Posterior cingulate gyrus (tissue), 11 donors: Measurements from ENCODE around the gene TBCD.
A peak's percentile ranks its signal among the peaks of the same experiment; 100 is the strongest.
"Not testable (repeated sequence)": the region's sequence is repeated elsewhere in the genome, so short reads cannot be mapped to it uniquely, and the experiment has no call there.

ENCODE experiments used
- DNase-seq, 10 donors: peaks; one replicate each; pipeline versions ENCODE4 v3.0.0 to v3.0.0-alpha.2; 2020 to 2021; ENCODE audit warnings: mixed read lengths in 3 of 10
- intact Hi-C: fragments of 100-400 bp; cut with DNase I; formaldehyde crosslinking; loops from one replicate; pipeline ENCODE4 v1.15.1; 2023

TBCD gene

DNA sequence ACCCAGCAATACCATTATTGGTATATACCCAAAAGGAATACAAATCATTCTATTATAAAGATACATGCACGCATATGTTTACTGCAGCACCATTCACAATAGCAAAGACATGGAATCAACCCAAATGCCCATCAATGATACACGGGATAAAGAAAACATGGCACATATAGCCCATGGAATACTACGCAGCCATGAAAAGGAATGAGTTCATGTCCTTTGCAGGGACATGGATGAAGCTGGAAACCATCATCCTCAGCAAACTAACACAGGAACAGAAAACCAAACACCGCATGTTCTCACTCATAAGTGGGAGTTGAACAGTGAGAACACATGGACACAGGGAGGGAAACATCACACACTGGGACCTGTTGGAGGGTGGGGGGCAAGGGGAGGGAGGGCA is 203.8 kb downstream of the TBCD start:
- intact Hi-C loops, DNase-seq: not testable (repeated sequence)

DNA sequence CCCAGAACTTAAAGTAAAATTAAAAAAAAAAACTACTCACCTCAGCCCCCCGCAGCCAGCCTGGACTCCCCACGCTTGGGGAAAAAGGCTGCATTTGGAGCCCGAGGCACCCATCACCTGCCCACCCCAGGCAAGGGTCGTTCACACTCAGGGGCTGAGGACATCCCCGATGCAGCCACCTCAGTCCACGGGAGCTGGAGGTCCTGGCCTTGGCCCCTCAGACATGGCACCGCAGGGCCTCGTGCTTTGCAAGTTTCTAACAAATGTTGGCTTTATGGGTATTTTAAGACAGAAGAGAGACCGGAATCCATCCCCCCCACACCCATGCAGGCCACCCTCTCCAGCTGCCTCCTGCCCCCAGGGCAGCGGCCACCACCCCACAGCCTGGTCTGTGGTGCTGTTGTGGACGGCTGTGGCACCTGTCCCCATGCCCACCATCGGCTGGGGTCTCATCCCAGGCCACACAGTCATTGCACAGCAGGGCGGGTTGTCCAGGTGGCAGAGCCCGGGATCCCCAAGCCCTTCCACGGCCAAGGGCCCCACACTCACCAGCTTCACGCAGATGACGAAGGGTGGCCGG is 204.4 kb downstream of the TBCD start:
- intact Hi-C loops = no loop called here
- DNase-seq = peak in 3 of 10 donors; percentile 39 to 84 (median 68)

DNA sequence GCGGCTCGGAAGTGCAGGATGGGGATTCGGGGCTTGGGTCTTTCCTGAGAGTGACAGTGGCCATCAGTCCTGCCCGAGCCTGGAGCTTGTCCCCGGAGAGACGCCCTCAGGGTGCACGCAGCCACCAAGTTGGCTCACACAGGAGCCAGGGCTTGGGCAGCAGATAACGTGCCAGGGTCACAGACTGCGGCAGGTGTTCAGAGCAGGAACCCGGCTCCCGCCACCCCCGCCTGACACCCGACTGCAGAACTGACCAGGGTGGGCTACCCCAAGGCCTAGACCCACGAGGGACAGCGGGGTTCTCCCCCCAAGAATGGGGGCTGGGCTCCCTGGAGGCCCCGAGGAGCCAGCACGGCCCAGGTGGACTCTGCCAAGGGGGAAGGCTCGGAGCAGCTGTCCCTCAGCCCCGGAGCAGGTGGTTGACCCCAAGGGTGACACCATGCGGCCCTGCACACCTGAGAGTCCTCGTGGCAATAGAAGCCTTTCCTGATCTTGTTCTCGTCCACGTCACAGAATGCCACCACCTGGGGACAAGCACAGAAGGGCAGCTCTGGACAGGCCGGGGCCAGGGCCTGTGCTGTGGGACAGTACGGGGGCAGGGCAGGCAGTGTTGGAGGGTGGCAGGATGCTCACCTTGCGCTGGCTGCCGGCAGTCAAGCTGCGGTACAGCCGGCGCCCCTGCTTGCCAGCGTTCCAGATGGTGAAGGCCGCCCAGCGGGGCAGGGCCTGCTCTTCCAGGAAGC is 205.0 kb downstream of the TBCD start:
- intact Hi-C loops = no loop called here
- DNase-seq = peak in 3 of 10 donors; percentile 71 to 75 (median 73)

DNA sequence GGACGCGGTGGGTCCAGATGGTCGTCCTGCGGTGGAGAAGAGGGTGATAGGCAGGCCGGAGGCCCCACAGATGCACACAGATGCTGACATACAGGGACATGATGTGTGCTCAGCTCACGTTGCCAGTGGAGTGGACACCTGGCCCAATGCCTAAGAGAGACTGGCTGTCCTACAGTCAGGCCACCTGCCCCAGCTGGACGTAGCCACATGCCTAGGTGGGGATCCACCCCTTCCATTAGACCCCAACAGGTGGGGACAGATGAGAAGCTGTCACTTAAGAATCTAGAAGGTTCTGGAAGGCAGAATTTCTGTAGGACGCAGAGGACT is 205.6 kb downstream of the TBCD start:
- intact Hi-C loops = no loop called here
- peak in 1 of 10 donors; percentile 57 for DNase-seq

DNA sequence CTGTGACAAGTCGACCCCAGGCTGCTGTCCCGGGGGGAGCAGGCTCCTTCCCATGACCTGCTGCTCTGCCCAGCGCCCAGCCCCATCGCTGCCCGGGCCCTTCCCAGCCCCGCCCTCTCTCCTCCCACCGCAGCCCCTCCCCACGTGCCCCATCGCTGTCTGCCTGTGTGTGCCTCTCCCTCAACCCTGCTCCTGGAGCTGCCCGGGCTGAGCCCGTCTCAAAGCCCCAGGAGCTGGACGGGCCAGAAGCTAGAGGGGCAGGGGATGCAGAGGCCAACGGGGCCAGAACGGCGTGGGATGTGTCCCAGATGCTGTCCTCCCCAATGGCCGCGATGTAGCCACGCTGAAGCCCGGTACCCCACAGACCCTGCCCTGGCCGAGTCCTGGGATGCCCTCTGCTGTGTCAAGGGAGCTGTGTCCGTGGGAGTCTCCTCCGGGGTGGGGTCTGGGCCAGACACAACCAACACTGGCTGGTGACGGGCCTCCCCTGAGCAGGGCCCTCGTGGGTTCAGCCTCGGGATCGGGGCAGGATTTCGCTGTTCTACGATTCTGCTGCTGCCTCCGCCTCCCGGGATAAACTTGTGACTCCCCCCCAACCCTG is 206.2 kb downstream of the TBCD start:
- intact Hi-C loops = no loop called here
- peak in 3 of 10 donors; percentile 59 to 80 (median 67) for DNase-seq

DNA sequence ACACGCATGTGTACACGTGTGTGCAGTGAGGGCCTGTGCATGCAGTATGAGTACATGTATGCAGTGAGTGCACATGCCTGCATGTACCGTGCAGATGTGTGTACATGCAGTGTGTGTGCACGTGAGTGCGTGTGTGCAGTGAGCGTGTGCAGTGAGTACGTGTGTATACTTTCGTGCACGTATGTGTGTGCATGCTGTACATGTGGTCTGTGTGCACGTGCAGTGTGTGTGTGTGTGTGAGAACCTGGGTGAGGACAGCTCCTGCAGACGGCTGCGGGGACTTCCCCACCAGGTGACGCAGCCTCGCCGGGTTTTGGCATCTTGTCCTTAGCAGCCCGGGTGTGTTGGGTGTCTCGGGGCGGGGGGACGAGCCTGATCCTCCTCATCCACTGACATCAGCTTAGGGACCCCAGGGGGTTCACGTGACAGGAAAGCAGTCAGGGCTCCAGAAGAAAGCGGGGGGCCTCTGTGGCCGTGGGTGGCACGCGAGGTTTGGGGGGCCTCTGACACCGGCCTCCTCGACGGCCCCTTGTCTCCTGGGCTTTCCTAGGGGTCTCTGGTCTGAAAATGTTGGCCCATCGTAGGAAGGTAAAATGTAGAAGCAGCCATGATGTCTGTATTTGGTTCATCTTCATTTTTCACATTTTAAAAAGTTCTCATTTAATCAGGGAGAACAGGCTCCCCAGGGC is 207.5 kb downstream of the TBCD start:
- intact Hi-C loops = no loop called here
- peak in 3 of 10 donors; percentile 39 to 61 (median 42) for DNase-seq

DNA sequence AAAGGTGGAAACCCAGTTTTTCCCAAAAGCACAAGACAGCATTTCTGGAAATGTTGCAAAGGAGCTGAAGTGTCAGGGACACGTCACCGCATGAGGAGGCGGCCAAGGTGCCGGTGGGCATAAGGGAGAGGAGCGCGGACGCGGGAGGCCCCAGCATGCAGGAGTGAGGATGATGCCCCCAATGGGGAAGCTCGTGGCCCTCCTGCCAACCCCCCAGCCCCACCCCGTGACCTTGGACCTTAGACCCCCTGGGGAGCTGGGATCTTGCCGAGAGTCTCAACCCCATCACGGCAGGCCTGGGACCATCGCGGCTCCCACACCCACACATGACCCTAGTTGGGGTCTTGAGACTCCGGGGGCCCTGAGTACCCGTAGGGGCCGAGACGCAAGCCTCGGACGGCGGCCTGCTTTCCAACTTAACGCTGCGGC is 208.1 kb downstream of the TBCD start:
- intact Hi-C loops = no loop called here
- peak in 3 of 10 donors; percentile 66 to 80 (median 77) for DNase-seq

DNA sequence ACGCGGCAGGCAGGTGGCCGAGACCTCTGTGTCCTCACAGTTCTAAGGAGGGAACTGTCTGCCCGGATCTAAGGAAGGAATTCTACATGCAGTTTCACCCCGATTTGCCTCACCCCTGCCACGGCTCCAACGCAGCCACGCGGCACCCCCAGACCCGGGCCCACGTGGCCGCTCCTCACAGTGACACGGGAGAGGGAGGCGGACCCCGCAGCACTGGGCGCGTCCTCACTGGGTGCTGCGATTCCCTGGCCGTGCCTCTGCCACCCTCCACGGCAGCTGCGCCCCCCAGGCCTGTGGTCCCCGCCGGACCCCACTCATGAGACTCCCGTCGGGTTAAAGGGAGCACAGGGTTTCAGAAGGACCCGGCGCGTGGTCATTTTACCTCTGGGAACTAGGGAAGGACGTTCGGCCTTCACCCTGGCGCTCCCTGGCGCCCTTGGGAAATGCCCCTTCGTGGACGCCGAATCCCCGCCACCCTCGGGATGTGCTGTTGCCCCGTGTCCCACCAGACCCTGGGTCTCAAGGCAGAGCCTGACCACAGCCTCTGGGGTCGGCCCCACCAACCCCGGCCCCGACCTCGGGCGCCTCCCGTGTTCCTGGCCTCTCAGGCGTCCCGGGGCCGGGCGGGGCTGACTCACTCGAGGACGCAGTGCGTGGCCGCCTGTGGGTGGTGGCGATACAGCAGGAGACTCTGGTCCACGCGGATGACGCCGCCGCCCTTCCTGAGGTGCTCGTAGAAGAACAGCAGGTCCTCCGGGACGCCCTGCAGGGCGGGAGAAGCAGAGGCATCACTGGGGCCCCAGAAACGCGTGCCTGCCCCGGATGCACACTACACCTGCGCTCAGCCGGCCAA is 208.8 kb downstream of the TBCD start:
- peak in 3 of 10 donors; percentile 61 to 86 (median 69) for DNase-seq
- intact Hi-C loops = no loop called here

DNA sequence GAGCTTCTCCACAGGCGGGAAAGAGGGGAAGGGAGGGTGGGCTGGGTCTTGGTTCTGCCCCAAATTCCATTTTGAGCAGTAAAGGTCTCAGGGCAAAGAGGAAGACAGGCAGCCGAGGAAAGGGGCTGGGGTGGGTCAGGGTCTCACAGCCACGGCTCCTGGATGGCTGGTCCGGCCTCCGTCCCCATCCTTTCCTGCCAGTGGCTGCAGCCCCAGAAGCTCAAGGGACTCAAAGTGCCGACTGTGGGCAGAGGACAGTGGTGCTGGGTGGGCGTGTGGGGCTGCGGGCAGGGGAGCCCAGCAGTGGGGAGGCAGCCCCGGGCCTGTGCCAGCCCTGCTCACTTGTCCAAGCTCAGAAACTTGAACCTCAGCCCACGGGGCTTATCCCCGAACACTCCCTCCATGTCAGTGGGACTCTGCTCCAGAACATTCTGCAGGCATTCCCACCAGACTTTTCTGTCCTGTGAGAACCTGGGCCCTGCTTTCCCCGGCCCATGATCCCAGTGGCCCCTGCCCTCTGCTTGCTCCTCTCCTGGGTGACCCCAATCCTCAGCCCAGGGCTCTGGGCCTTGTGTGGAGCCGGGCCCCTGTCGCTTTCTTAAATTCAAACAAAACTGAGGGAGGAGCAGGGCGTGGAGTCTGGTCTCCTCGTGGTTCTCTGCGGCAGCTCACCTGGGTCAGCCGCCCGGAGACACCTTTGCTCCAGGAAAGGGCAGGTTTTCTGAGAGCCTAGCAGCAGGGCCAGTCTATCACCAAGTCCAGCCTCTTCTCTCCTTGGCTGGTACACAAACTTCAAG is 209.7 kb downstream of the TBCD start:
- intact Hi-C loops = no loop called here
- peak in 3 of 10 donors; percentile 61 to 76 (median 69) for DNase-seq

DNA sequence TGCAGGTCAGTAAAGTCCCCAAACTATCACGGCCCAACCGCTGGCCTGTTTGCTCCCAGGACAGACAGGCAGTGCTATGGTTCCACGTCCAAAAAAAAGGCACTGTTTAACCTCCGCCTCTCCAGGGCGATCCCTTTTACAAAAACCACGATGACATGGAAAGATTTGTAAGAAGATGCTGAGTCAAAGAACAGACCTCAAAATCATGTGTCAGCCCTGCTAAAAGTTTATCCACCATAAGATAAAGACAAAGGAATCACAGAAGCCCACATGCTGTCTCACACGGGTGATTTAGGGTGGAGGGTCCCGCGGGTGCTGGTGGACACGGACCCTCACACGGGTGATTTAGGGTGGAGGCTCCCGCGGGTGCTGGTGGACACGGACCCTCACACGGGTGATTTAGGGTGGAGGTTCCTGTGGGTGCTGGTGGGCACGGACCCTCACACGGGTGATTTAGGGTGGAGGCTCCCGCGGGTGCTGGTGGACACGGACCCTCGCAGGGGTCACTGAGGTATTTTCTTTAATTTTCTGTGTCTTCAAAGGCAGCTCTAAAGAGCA is 210.4 kb downstream of the TBCD start:
- intact Hi-C loops = no loop called here
- peak in 2 of 10 donors; percentile 54 to 87 for DNase-seq

DNA sequence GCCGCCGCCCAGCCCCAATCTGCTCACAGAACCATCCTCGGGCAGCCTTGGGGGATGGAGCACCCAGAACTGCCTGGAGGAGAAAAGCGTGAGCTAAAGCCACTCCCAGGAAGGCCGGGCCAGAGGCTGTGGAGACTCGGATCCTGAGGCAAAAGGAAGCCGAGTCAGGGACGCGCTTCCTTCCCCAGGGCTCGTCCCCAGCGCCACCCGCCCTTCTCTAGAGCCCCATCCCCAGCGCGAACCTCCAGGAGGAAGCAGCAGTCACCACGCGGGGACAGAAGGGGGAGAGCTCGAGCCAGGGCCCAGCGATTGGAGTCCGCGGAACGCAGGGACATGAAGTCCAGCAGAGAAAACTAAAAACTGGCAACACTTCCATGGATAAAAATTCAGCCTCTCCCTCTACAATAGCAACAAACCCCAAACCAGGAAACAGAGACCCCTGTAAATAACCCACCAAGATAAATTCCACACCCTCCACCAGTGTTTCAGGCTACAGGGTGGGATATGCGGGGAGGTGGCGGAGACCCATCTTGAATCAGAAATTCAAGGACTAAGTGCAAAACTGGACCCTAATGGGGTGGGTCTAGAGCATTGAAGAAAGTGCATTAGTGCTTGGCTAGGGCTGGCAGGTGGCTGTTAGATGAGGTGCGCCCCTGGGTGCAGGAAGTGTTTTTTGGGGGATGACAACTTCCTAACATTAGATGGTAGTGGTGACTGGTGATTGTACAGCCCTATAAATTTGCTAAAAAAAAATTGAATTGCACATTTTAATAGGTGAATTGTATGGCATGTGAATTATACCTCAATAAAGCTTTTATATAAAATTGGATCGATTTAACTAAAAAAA is 211.5 kb downstream of the TBCD start:
- intact Hi-C loops = no loop called here
- peak; percentile 35 to 95 (median 68) for DNase-seq

DNA sequence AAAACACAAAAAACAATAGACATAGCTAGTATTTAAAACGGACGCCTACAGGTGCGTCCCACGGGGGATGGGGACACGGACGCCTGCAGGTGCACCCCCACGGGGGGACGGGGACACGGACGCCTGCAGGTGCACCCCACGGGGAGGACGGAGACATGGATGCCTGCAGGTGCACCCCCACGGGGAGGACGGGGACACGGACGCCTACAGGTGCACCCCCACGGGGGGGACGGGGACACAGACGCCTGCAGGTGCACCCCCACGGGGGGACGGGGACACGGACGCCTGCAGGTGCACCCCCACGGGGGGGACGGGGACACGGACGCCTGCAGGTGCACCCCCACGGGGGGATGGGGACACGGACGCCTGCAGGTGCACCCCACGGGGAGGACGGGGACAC is 212.6 kb downstream of the TBCD start:
- DNase-seq = peak in 2 of 10 donors; percentile 75 to 79
- intact Hi-C loops = not testable (repeated sequence)

DNA sequence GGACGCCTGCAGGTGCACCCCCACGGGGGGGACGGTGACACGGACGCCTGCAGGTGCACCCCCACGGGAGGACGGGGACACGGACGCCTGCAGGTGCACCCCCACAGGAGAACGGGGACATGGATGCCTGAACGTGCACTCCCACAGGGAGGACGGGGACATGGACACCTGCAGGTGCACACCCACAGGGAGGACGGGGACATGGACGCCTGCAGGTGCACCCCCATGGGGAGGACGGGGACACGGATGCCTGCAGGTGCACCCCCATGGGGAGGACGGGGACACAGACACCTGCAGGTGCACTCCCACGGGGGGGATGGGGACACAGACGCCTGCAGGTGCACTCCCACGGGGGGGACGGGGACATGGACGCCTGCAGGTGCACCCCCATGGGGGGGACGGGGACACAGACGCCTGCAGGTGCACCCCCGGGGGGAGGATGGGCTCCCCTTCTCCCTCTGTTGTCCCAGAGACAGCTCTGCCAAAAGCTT is 213.0 kb downstream of the TBCD start:
- DNase-seq = peak in 2 of 10 donors; percentile 51 to 55
- intact Hi-C loops = no loop called here

DNA sequence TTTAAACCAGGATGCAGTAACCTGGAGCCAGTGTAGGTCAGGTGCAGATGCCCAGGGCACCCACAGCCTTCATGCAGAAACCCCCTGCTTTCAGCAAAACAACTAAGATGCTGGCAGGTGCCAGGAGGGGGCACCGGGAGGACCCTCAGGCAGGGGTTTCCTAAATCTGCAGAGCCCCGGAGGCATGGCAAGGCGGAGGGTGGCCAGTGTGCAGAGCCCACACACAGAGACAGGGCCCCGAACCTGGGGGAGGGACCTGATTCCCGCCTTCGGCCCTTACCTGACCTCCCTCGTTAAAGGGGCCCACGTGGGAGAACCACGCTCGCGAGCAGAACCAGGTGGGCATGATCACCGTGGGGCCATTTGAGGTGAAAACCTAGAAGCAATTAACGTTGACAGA is 213.5 kb downstream of the TBCD start:
- intact Hi-C loops = no loop called here
- DNase-seq = peak in 2 of 10 donors; percentile 45 to 73

DNA sequence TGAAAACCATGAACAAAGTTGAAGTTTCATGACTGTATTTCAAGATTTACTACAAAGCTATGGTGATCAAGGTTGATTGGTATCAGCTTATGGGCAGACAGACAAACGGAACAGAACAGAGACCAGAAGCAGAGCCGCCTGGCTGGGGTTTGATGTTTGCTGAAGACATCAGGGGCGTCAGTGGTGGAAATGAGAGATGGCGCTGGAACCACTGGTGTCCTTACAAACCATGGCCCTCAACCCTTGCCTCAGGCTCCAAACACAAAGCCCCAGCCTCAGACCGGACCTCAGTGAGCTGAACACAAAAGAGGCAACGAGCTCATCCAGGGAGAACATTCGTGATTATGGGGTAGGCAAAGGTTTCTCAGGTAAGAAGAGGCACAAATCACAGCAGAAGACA is 214.6 kb downstream of the TBCD start:
- peak in 1 of 10 donors; percentile 33 for DNase-seq
- intact Hi-C loops = no loop called here

DNA sequence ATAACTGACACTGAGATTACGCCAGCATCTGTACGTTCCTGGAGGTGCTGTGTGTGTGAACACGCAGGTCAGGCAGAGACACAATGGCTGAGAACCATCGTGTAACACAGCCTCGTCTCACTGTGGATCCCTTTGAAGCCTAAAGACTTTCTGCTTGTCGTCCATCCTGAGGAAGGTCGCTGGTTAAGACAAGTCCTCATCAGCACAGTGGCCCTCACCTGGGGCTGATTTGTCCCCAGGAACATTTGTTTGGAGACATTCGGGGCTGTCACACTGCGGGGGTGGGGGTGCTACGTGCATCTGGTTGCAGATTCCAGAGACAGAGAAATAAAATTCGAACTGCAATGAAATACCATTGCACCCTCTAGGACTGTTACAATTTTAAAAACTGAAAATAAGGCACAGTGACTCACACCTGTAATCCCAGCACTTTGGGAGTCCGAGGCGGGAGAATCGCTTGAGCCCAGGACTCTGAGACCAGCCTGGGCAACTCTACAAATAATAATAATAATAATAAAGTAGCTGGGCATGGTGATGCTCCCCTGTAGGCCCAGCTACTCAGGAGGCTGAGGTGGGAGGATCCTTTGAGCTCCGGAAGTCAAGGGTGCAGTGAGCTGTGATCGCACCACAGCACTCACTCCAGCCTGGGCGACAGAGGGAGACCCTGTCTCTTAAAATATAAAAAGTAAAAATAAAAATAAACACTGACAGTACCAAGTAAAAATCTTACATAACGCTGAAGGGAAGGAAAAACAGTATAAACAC is 215.6 kb downstream of the TBCD start:
- intact Hi-C loops = no loop called here
- DNase-seq = no peak
